GM19193 (cell line): Measurements from ENCODE around the gene PTGES.

Source experiments
- POLR2A ChIP-seq: IDR thresholded peaks from 4 replicates; pipeline ENCODE4 v1.6.1; 2011; ENCODE audit not compliant: insufficient read depth, insufficient read length; ENCODE audit errors: extremely low read depth

Gene PTGES

DNA sequence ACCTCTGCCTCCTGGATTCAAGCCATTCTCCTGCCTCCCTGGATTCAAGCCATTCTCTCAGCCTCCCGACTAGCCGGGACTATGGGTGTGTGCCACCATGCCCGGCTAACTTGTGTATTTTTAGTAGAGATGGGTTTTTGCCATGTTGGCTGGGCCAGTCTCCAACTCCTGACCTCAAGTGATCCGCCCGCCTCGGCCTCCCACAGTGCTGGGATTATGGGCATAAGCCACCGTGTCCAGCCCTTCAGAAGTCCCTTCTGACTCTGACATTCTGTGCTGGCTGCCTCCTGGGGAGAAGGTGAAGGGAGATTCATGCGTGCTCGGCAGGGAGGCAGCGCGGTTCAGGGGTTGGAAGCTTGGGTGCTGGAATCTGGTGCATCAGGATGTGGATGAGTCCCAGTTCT lies 58.6 kb downstream of the PTGES start:
- no peak for TF ChIP-seq POLR2A

DNA sequence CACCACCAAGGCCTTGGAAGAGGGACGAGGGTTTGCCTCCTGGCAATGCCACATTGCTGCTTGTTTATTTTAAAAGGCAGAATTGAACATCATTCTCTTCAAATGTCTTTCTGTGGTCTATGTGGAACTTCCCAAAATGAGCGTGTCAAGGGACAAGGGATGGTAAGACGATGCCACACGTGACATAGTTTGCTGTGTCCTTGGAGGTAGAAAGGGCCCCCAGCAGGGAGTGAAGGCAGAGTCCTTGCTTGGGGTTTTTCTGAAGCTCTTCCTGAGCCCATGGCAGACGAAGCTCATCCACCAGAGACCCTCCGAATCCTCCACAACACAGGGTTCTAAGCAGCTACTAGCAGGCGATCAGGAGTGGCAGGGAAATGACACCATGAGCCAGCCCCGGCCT lies 59.1 kb downstream of the PTGES start:
- no peak for TF ChIP-seq POLR2A

DNA sequence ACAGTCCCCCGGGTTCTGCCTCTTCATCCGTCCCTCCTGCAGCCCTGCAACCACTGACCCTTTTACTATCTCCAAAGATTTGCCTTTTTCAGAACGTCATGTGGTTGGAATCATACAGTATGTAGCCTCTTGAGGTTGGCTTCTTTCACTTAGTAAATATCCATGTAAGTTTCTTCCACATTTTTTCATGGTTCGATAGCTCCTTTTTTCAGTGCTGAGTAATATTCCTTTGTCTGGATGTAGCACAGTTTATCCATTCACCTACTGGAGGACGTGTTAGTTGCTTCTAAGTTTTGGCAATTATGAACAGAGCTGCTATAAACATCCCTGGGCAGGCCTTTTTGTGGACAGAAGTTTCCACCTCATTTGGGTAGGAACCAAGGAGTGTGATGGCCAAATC lies 60.3 kb downstream of the PTGES start:
- no peak for TF ChIP-seq POLR2A
